Uterus (tissue), 2 donors: Measurements from ENCODE around the gene CRYBB2.

Experiments
- POLR2A ChIP-seq, 2 donors: fragments of 450-650 bp; IDR thresholded peaks; one replicate each; pipeline ENCODE4 v1.6.1; 2016; ENCODE audit warnings: antibody characterized with exemption in 2 of 2, mild to moderate bottlenecking in 1 of 2, moderate library complexity in 1 of 2
- TF ChIP-seq, protein P1 (sequence below), 4 experiments: fragments of 200-600 bp in 2 of 4; fragments of 450-650 bp in 2 of 4; sonication (generic) in 2 of 4; IDR thresholded peaks; one replicate each; pipeline ENCODE4 v1.5.1; 2016 to 2019; ENCODE audit warnings: antibody characterized with exemption in 4 of 4, mild to moderate bottlenecking in 2 of 4, moderate library complexity in 1 of 4

DNA sequence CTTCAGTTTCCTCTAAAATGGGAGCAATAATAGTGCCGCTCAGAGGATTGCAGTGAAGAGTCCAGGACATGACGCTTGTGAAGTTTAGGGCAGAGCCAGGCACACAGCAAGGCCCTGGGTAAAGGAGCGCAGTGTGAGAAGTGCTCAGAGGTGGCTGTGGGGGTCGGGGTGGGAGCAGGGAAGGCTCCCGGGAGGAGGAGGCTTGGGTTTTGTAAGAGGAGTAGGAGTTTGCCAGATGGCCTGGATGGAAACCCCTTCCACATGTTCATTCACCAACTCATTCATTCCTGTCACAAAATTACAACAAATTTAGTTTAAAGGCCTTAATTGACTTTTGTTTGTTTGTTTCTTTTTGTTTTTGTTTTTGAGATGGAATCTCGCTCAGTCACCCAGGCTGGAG, 17.0 kb downstream of the CRYBB2 start:
- TF ChIP-seq, protein P1, sequence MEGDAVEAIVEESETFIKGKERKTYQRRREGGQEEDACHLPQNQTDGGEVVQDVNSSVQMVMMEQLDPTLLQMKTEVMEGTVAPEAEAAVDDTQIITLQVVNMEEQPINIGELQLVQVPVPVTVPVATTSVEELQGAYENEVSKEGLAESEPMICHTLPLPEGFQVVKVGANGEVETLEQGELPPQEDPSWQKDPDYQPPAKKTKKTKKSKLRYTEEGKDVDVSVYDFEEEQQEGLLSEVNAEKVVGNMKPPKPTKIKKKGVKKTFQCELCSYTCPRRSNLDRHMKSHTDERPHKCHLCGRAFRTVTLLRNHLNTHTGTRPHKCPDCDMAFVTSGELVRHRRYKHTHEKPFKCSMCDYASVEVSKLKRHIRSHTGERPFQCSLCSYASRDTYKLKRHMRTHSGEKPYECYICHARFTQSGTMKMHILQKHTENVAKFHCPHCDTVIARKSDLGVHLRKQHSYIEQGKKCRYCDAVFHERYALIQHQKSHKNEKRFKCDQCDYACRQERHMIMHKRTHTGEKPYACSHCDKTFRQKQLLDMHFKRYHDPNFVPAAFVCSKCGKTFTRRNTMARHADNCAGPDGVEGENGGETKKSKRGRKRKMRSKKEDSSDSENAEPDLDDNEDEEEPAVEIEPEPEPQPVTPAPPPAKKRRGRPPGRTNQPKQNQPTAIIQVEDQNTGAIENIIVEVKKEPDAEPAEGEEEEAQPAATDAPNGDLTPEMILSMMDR (IDR thresholded peaks at IDR 0.05): no peak
- TF ChIP-seq POLR2A (IDR thresholded peaks at IDR 0.05): no peak
